CD14-positive monocyte (primary cell): Measurements from ENCODE around the gene IFNK. TPM values are rescaled to one million over a fixed set of nuclear protein-coding genes. Genes with fewer than 3 reads are reported as not detected.

Experiments used
- DNase-seq, 3 donors: peaks; one replicate each; pipeline ENCODE4 v3.0.0-alpha.2; 2011 to 2022
- H2AFZ ChIP-seq: 2 replicates; pipeline ENCODE4 v1.6.0; 2012; ENCODE audit warnings: mild to moderate bottlenecking, low read depth, low read length, inconsistent platforms; ENCODE audit not compliant: insufficient read depth, poor library complexity, severe bottlenecking
- H3K27ac ChIP-seq, 2 donors: 1 replicate in 1 of 2; 2 replicates in 1 of 2; pipeline ENCODE4 v1.5.1; 2012 to 2013; ENCODE audit warnings: low read length in 2 of 2, control low read depth in 1 of 2, inconsistent platforms in 1 of 2, low read depth in 1 of 2, mild to moderate bottlenecking in 1 of 2
- H3K27me3 ChIP-seq, 2 donors: one replicate each; pipeline versions ENCODE4 v1.6.0 to v1.6.1; 2011 to 2013; ENCODE audit warnings: low read length in 2 of 2; ENCODE audit not compliant: control insufficient read depth in 2 of 2, insufficient read depth in 2 of 2
- H3K36me3 ChIP-seq, 2 donors: replicated peaks in 1 of 2; 1 replicate in 1 of 2; 2 replicates in 1 of 2; pipeline versions ENCODE4 v1.5.1 to v1.6.1; 2012 to 2013; ENCODE audit warnings: low read length in 2 of 2, control low read depth in 1 of 2, inconsistent platforms in 1 of 2, mild to moderate bottlenecking in 1 of 2; ENCODE audit not compliant: insufficient read depth in 2 of 2, control insufficient read depth in 1 of 2
- H3K4me1 ChIP-seq, 2 donors: 1 replicate in 1 of 2; 2 replicates in 1 of 2; pipeline versions ENCODE4 v1.5.1 to v1.6.1; 2012 to 2013; ENCODE audit warnings: low read length in 2 of 2, control low read depth in 1 of 2, inconsistent platforms in 1 of 2, mild to moderate bottlenecking in 1 of 2, moderate library complexity in 1 of 2; ENCODE audit not compliant: insufficient read depth in 2 of 2, control insufficient read depth in 1 of 2
- H3K4me2 ChIP-seq: replicated peaks from 2 replicates; pipeline ENCODE3; 2012; ENCODE audit warnings: low read length, moderate library complexity, mild to moderate bottlenecking; ENCODE audit not compliant: poor library complexity, severe bottlenecking; ENCODE audit errors: extremely low read depth
- H3K4me3 ChIP-seq, 3 experiments: fragments of 200-600 bp in 1 of 3; sonication (generic) in 1 of 3; replicated peaks in 1 of 3; 1 replicate in 2 of 3; 2 replicates in 1 of 3; pipeline ENCODE4 v1.5.1; 2011 to 2013; ENCODE audit warnings: low read length in 3 of 3, mild to moderate bottlenecking in 3 of 3, control low read depth in 2 of 3, low read depth in 2 of 3, inconsistent platforms in 1 of 3, moderate library complexity in 1 of 3
- H3K79me2 ChIP-seq: 2 replicates; pipeline ENCODE4 v1.6.0; 2012; ENCODE audit warnings: mild to moderate bottlenecking, control low read depth, inconsistent platforms, low read length, moderate library complexity; ENCODE audit not compliant: insufficient read depth
- H3K9ac ChIP-seq: 2 replicates; pipeline ENCODE4 v1.6.0; 2017; ENCODE audit warnings: low read length, mild to moderate bottlenecking; ENCODE audit not compliant: insufficient read depth, poor library complexity, severe bottlenecking
- H3K9me3 ChIP-seq, 2 donors: replicated peaks in 1 of 2; 1 replicate in 1 of 2; 2 replicates in 1 of 2; pipeline versions ENCODE4 v1.5.1 to v1.6.1; 2012 to 2013; ENCODE audit warnings: low read length in 2 of 2, control low read depth in 1 of 2; ENCODE audit not compliant: control insufficient read depth in 1 of 2, insufficient read depth in 1 of 2
- H4K20me1 ChIP-seq: 2 replicates; pipeline ENCODE4 v1.6.0; 2012; ENCODE audit warnings: mild to moderate bottlenecking, low read length, control low read depth, moderate library complexity; ENCODE audit not compliant: insufficient read depth
- H3K27ac Mint-ChIP-seq, 7 donors: one replicate each; pipeline ENCODE4 v1.8.0; 2020; ENCODE audit warnings: mild to moderate bottlenecking in 7 of 7, mixed read lengths in 7 of 7, moderate library complexity in 6 of 7, inconsistent platforms in 2 of 7
- H3K27me3 Mint-ChIP-seq, 3 donors: one replicate each; pipeline ENCODE4 v1.8.0; 2021 to 2022; ENCODE audit warnings: low read depth in 3 of 3, mild to moderate bottlenecking in 3 of 3, mixed read lengths in 3 of 3, moderate library complexity in 3 of 3, inconsistent platforms in 1 of 3
- H3K36me3 Mint-ChIP-seq, 2 donors: one replicate each; pipeline ENCODE4 v1.8.0; 2020; ENCODE audit warnings: mixed read lengths in 2 of 2, inconsistent platforms in 1 of 2, mild to moderate bottlenecking in 1 of 2
- H3K4me1 Mint-ChIP-seq: one replicate; pipeline ENCODE4 v1.8.0; 2020; ENCODE audit warnings: mild to moderate bottlenecking, mixed read lengths
- H3K4me3 Mint-ChIP-seq, 2 donors: one replicate each; pipeline ENCODE4 v1.8.0; 2020; ENCODE audit warnings: mild to moderate bottlenecking in 2 of 2, mixed read lengths in 2 of 2, moderate library complexity in 1 of 2
- H3K9me3 Mint-ChIP-seq, 7 donors: one replicate each; pipeline ENCODE4 v1.8.0; 2020 to 2022; ENCODE audit warnings: mixed read lengths in 7 of 7, mild to moderate bottlenecking in 6 of 7, moderate library complexity in 6 of 7, inconsistent platforms in 2 of 7
- CTCF ChIP-seq: fragments of 200-600 bp; IDR thresholded peaks from one replicate; pipeline ENCODE4 v1.8.0; 2022; ENCODE audit warnings: antibody characterized with exemption, mild to moderate bottlenecking
- WGBS: methylation state at CpG from one replicate; pipeline ENCODE4 v1.1.5; 2013; ENCODE audit warnings: missing lambda C conversion rate; ENCODE audit not compliant: insufficient coverage; 5-methylcytosine and 5-hydroxymethylcytosine counted together
- intact Hi-C, 2 donors: fragments of 100-400 bp; cut with micrococcal nuclease; formaldehyde crosslinking; loops; one replicate each; pipeline versions ENCODE4 v1.15.0 to v1.15.1; 2023
- polyA plus RNA-seq, 3 donors: library from polyadenylated mRNA; depleted of rRNA in 1 of 3; unstranded in 2 of 3; stranded (reverse) in 1 of 3; fragments of 300-500 nt in 2 of 3; fragments of >200 nt in 1 of 3; fragmentation: Illumina TruSeq in 2 of 3; gene quantifications; 1 replicate in 2 of 3; 2 replicates in 1 of 3; pipeline ENCODE4 v1.2.3, GENCODE V29; 2012 to 2021

The IFNK gene
- polyA plus RNA-seq, 3 donors = not detected

GRCh38 chr9:27534131-27534530 is 10.0 kb downstream of the IFNK start:
- H3K27me3 ChIP-seq = no peaks in the 10 kb centered on the region
- intact Hi-C loops = no loop called here
- peaks cover 67 to 68% of the 10 kb centered on the region in 2 donors for H3K36me3 Mint-ChIP-seq
- H3K4me2 ChIP-seq = no peak overlapping the region
- H3K36me3 ChIP-seq = peaks cover 35 to 86% of the 10 kb centered on the region in 2 donors
- peak overlapping the region in 1 of 2 donors; percentile 53 for H3K27ac ChIP-seq
- no peak overlapping the region for H3K9ac ChIP-seq
- H3K4me1 ChIP-seq = peaks cover 15 to 16% of the 10 kb centered on the region in 2 donors
- 90% methylated on average over 2 of the region's 4 CpGs for WGBS
- H3K79me2 ChIP-seq = no peaks in the 10 kb centered on the region
- no peak for TF ChIP-seq CTCF
- H3K27ac Mint-ChIP-seq = peak overlapping the region in 5 of 7 donors; percentile 24 to 74 (median 59)
- H4K20me1 ChIP-seq = no peaks in the 10 kb centered on the region
- H3K27me3 Mint-ChIP-seq = no peaks in the 10 kb centered on the region
- H3K9me3 ChIP-seq = no peaks in the 10 kb centered on the region
- H3K4me3 ChIP-seq = no peak overlapping the region
- peaks cover 25% of the 10 kb centered on the region for H3K4me1 Mint-ChIP-seq
- no peaks in the 10 kb centered on the region for H3K9me3 Mint-ChIP-seq
- DNase-seq = no peak
- no peak overlapping the region for H2AFZ ChIP-seq
- H3K4me3 Mint-ChIP-seq = no peak overlapping the region

- WGBS = no CpG with 5 or more reads among the region's 3 CpGs
- Mint-ChIP-seq H3K9me3 (no peaks in the 10 kb centered on the region), H3K27ac (peak overlapping the region; percentile 19 to 74 (median 59)), H3K36me3 (peaks cover 67 to 71% of the 10 kb centered on the region in 2 donors), H3K4me3 (no peak overlapping the region), H3K4me1 (peaks cover 28% of the 10 kb centered on the region), H3K27me3 (no peaks in the 10 kb centered on the region)
- intact Hi-C loops = no loop called here
- H3K36me3 ChIP-seq = peaks cover 35 to 86% of the 10 kb centered on the region in 2 donors
- no peak for DNase-seq
- no peak for TF ChIP-seq CTCF
- peaks cover 14 to 18% of the 10 kb centered on the region in 2 donors for H3K4me1 ChIP-seq
- H3K27me3 ChIP-seq = no peaks in the 10 kb centered on the region
- H3K79me2 ChIP-seq = no peaks in the 10 kb centered on the region
- no peak overlapping the region for H3K9ac ChIP-seq
- H2AFZ ChIP-seq = no peak overlapping the region
- H3K4me2 ChIP-seq = no peak overlapping the region
- peaks cover 4% of the 10 kb centered on the region for H4K20me1 ChIP-seq
- no peaks in the 10 kb centered on the region for H3K9me3 ChIP-seq
- H3K27ac ChIP-seq = peak overlapping the region in 1 of 2 donors; percentile 53
- no peak overlapping the region for H3K4me3 ChIP-seq
Measured at GRCh38 chr9:27534658-27535209, 10.6 kb downstream of the IFNK start.
